SK-N-SH treated with all-trans-retinoic acid at 6 μM for 48 hours (cell line): Measurements from ENCODE around the gene NIP7.

Experiments
- ATAC-seq: fragments of 200-7000 bp; cut with Tn5 transposase; 3 replicates; pipeline ENCODE4 v1.9.1; 2020; ENCODE audit warnings: mild to moderate bottlenecking, moderate library complexity
- ARNTL ChIP-seq: fragments of 450-650 bp; formaldehyde crosslinking; IDR thresholded peaks from 2 replicates; pipeline ENCODE4 v1.5.0; 2020; ENCODE audit warnings: low read depth, mild to moderate bottlenecking, moderate library complexity, borderline replicate concordance
- BACH2 ChIP-seq: fragments of 250-450 bp; sonication (Bioruptor Pico); IDR thresholded peaks from 2 replicates; pipeline ENCODE4 v1.9.0; 2021; ENCODE audit warnings: mild to moderate bottlenecking, borderline replicate concordance
- CSDC2 ChIP-seq: fragments of 250-450 bp; sonication (Bioruptor Pico); IDR thresholded peaks from 2 replicates; pipeline ENCODE4 v1.5.0; 2020; ENCODE audit warnings: mild to moderate bottlenecking, moderate library complexity
- GLIS3 ChIP-seq: fragments of 250-450 bp; sonication (Bioruptor Pico); IDR thresholded peaks from 2 replicates; pipeline ENCODE4 v1.5.0; 2020; ENCODE audit warnings: mild to moderate bottlenecking, moderate library complexity
- ISL1 ChIP-seq: fragments of 250-450 bp; sonication (Bioruptor Pico); IDR thresholded peaks from 2 replicates; pipeline ENCODE4 v2.1.2; 2022; ENCODE audit warnings: mild to moderate bottlenecking, moderate library complexity
- OSR1 ChIP-seq: fragments of 250-450 bp; sonication (Bioruptor Pico); IDR thresholded peaks from 2 replicates; pipeline ENCODE4 v1.8.0; 2022; ENCODE audit warnings: moderate library complexity, mild to moderate bottlenecking, inconsistent platforms
- PPARA ChIP-seq: fragments of 250-450 bp; sonication (Bioruptor Pico); IDR thresholded peaks from 2 replicates; pipeline ENCODE4 v1.5.0; 2020; ENCODE audit warnings: mild to moderate bottlenecking, borderline replicate concordance
- RARB ChIP-seq: fragments of 250-450 bp; sonication (Bioruptor Pico); IDR thresholded peaks from 2 replicates; pipeline ENCODE4 v1.8.0; 2021; ENCODE audit warnings: mild to moderate bottlenecking, moderate library complexity
- SNAI2 ChIP-seq: fragments of 250-450 bp; sonication (Bioruptor Pico); IDR thresholded peaks from 2 replicates; pipeline ENCODE4 v1.5.0; 2020; ENCODE audit warnings: mild to moderate bottlenecking, moderate library complexity
- TCF4 ChIP-seq: fragments of 250-450 bp; sonication (Bioruptor Pico); IDR thresholded peaks from 2 replicates; pipeline ENCODE4 v1.8.0; 2021; ENCODE audit warnings: mild to moderate bottlenecking, moderate library complexity, borderline replicate concordance
- TOX ChIP-seq: fragments of 250-450 bp; sonication (Bioruptor Pico); IDR thresholded peaks from 2 replicates; pipeline ENCODE4 v1.8.0; 2021; ENCODE audit warnings: mild to moderate bottlenecking, moderate library complexity, borderline replicate concordance
- ZC3H10 ChIP-seq: fragments of 250-450 bp; sonication (Bioruptor Pico); IDR thresholded peaks from 2 replicates; pipeline ENCODE4 v1.5.1; 2021; ENCODE audit warnings: mild to moderate bottlenecking, moderate library complexity
- ZFP3 ChIP-seq: fragments of 250-450 bp; sonication (Bioruptor Pico); IDR thresholded peaks from 2 replicates; pipeline ENCODE4 v1.5.0; 2020; ENCODE audit warnings: mild to moderate bottlenecking, moderate library complexity
- ZNF565 ChIP-seq: fragments of 450-650 bp; formaldehyde crosslinking; conservative IDR thresholded peaks from 2 replicates; pipeline ENCODE4 v1.5.0; 2020; ENCODE audit warnings: low read depth, mild to moderate bottlenecking, moderate library complexity
- ZNF70 ChIP-seq: fragments of 450-650 bp; formaldehyde crosslinking; IDR thresholded peaks from 2 replicates; pipeline ENCODE4 v1.5.0; 2020; ENCODE audit warnings: mild to moderate bottlenecking, moderate library complexity
- ZNF8 ChIP-seq: fragments of 450-650 bp; formaldehyde crosslinking; IDR thresholded peaks from 2 replicates; pipeline ENCODE4 v1.5.0; 2020; ENCODE audit warnings: mild to moderate bottlenecking, moderate library complexity
- TF ChIP-seq, protein P1 (sequence below): fragments of 250-450 bp; sonication (Bioruptor Pico); IDR thresholded peaks from 2 replicates; pipeline ENCODE4 v1.5.1; 2020; ENCODE audit warnings: low read depth, mild to moderate bottlenecking, moderate library complexity
- TF ChIP-seq, protein P2 (sequence below): fragments of 250-450 bp; sonication (Bioruptor Pico); IDR thresholded peaks from 2 replicates; pipeline ENCODE4 v1.5.0; 2020; ENCODE audit warnings: mild to moderate bottlenecking, moderate library complexity
- TF ChIP-seq, protein P3 (sequence below): fragments of 250-450 bp; sonication (Bioruptor Pico); IDR thresholded peaks from 2 replicates; pipeline ENCODE4 v1.8.0; 2020; ENCODE audit warnings: mild to moderate bottlenecking, moderate library complexity, borderline replicate concordance
- TF ChIP-seq, protein P4 (sequence below): fragments of 250-450 bp; sonication (Bioruptor Pico); IDR thresholded peaks from 2 replicates; pipeline ENCODE4 v1.5.1; 2021; ENCODE audit warnings: mild to moderate bottlenecking, moderate library complexity

Gene NIP7

DNA sequence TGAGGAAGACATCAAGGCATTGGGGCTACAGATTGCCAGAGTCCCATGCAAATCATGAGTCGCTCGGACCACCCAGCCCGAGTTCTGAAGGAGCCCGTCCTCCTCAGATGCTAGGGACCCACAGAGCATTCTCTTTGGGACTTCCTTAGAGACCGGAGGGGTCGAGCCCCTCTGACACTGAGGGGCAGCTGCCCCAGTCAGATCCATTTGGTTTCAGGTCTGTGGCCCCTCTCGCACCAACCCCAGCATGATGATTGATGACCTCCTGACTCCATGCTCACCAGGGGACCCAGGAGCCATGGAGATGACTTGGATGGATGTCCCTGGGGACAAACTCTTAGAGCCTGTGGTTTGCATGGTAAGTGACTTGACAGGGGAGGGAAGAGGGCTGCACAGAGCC, 17.2 kb upstream of the NIP7 start:
- no peak for ATAC-seq
- TF ChIP-seq ISL1 (CRISPR knock-in tag) = no peak
- TF ChIP-seq, protein P1, sequence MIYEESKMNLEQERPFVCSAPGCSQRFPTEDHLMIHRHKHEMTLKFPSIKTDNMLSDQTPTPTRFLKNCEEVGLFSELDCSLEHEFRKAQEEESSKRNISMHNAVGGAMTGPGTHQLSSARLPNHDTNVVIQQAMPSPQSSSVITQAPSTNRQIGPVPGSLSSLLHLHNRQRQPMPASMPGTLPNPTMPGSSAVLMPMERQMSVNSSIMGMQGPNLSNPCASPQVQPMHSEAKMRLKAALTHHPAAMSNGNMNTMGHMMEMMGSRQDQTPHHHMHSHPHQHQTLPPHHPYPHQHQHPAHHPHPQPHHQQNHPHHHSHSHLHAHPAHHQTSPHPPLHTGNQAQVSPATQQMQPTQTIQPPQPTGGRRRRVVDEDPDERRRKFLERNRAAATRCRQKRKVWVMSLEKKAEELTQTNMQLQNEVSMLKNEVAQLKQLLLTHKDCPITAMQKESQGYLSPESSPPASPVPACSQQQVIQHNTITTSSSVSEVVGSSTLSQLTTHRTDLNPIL (CRISPR knock-in tag) = no peak
- TF ChIP-seq, protein P2, sequence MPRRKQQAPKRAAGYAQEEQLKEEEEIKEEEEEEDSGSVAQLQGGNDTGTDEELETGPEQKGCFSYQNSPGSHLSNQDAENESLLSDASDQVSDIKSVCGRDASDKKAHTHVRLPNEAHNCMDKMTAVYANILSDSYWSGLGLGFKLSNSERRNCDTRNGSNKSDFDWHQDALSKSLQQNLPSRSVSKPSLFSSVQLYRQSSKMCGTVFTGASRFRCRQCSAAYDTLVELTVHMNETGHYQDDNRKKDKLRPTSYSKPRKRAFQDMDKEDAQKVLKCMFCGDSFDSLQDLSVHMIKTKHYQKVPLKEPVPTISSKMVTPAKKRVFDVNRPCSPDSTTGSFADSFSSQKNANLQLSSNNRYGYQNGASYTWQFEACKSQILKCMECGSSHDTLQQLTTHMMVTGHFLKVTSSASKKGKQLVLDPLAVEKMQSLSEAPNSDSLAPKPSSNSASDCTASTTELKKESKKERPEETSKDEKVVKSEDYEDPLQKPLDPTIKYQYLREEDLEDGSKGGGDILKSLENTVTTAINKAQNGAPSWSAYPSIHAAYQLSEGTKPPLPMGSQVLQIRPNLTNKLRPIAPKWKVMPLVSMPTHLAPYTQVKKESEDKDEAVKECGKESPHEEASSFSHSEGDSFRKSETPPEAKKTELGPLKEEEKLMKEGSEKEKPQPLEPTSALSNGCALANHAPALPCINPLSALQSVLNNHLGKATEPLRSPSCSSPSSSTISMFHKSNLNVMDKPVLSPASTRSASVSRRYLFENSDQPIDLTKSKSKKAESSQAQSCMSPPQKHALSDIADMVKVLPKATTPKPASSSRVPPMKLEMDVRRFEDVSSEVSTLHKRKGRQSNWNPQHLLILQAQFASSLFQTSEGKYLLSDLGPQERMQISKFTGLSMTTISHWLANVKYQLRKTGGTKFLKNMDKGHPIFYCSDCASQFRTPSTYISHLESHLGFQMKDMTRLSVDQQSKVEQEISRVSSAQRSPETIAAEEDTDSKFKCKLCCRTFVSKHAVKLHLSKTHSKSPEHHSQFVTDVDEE (CRISPR knock-in tag) = no peak
- TF ChIP-seq GLIS3 = no peak
- no peak for TF ChIP-seq ZC3H10
- no peak for TF ChIP-seq ZNF8 (CRISPR knock-in tag)
- TF ChIP-seq, protein P3, sequence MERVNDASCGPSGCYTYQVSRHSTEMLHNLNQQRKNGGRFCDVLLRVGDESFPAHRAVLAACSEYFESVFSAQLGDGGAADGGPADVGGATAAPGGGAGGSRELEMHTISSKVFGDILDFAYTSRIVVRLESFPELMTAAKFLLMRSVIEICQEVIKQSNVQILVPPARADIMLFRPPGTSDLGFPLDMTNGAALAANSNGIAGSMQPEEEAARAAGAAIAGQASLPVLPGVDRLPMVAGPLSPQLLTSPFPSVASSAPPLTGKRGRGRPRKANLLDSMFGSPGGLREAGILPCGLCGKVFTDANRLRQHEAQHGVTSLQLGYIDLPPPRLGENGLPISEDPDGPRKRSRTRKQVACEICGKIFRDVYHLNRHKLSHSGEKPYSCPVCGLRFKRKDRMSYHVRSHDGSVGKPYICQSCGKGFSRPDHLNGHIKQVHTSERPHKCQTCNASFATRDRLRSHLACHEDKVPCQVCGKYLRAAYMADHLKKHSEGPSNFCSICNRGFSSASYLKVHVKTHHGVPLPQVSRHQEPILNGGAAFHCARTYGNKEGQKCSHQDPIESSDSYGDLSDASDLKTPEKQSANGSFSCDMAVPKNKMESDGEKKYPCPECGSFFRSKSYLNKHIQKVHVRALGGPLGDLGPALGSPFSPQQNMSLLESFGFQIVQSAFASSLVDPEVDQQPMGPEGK (CRISPR knock-in tag) = no peak
- no peak for TF ChIP-seq ZFP3 (CRISPR knock-in tag)

DNA sequence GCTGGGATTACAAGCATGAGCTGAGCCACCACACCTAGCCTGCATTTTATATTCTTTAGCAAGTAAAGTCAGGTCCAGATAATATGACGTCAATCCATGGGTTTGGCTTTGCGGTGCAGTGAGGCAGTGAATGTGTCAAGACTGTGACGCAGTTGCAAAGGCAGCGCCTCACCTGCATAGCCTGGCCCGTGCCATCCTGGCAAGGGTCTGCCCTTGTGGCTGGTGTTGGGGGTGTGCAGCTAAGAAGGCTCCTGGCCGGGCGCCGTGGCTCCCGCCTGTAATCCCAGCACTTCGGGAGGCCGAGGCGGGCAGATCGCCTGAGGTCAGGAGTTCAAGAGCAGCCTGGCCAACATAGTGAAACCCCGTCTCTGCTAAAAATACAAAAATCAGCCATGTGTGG, 16.2 kb upstream of the NIP7 start:
- TF ChIP-seq ZNF70 (CRISPR knock-in tag) (no peak), ZNF565 (CRISPR knock-in tag) (no peak), ARNTL (CRISPR knock-in tag) (no peak), PPARA (CRISPR knock-in tag) (no peak), TOX (CRISPR knock-in tag) (no peak)
- TF ChIP-seq, protein P4, sequence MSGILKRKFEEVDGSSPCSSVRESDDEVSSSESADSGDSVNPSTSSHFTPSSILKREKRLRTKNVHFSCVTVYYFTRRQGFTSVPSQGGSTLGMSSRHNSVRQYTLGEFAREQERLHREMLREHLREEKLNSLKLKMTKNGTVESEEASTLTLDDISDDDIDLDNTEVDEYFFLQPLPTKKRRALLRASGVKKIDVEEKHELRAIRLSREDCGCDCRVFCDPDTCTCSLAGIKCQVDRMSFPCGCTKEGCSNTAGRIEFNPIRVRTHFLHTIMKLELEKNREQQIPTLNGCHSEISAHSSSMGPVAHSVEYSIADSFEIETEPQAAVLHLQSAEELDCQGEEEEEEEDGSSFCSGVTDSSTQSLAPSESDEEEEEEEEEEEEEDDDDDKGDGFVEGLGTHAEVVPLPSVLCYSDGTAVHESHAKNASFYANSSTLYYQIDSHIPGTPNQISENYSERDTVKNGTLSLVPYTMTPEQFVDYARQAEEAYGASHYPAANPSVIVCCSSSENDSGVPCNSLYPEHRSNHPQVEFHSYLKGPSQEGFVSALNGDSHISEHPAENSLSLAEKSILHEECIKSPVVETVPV = no peak
- TF ChIP-seq, all 23 proteins: peak for 0
- no peak for ATAC-seq

DNA sequence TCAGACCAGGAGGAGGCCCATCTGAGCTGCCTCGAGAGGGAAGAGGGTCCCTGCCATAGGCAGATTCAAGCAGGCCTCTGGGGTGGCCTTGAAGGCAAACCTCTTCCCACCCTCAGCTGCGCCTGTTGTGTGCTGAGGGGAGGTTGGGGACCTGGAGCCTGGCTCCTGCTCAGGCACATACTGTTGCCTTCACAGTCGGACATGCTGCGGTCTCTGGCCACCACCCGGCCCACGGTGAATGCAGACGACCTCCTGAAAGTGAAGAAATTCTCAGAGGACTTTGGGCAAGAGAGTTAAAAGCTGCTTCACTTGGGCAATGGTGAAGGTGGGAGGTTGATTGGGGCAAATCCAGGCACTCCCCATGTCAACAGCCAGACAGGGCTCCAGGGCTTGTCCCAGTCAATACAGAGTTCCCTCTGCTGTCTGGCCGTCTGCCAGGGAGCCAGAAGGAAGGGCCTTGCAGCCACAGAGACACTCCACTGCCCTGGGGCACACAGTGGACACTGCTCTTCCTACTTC, 15.5 kb upstream of the NIP7 start:
- TF ChIP-seq SNAI2 (CRISPR knock-in tag) = no peak
- TF ChIP-seq PPARA (CRISPR knock-in tag) = no peak
- no peak for TF ChIP-seq ZNF565 (CRISPR knock-in tag)
- no peak for TF ChIP-seq ARNTL (CRISPR knock-in tag)
- no peak for TF ChIP-seq GLIS3
- TF ChIP-seq OSR1 (CRISPR knock-in tag) = no peak
- TF ChIP-seq, protein P1 (CRISPR knock-in tag) = no peak
- TF ChIP-seq ZC3H10 = no peak
- TF ChIP-seq TCF4 (CRISPR knock-in tag) = no peak
- no peak for TF ChIP-seq ISL1 (CRISPR knock-in tag)
- TF ChIP-seq RARB = no peak
- TF ChIP-seq, all 23 proteins: peak for 0

DNA sequence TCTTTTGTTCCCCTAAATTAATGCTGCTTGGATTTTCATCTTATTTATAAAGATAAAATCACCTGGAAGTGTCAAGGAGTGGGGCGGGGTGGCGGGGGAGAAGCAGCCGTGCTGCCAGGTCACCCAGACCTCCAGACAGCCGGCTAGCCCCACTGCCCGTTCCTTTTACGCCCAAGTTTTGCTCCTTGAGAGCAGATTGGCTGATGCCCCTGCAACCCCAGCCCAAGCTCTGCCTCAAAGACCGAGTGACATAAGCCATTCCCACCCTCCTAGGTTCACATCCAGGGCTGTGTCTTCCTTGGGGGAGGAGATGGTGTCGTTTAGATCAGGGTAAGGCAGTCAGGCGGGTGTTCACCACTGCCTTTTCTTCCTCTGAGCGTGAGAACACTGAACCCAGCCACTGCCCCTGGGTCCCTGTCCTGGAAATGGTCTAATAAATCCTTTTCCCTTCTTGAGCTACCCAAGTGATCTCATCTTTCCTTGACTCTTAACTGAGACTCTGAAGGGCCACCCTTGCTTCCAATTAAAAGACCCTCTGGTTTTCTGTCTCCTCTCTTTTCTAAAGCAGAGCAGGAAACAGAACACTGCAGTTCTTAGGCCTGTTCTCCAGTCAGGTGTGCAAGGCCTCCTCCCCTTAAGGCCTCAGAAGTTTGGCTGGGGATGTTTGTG, 14.9 kb upstream of the NIP7 start:
- ATAC-seq = no peak
- TF ChIP-seq ZNF565 (CRISPR knock-in tag) (no peak), GLIS3 (no peak), ARNTL (CRISPR knock-in tag) (no peak), ZNF8 (CRISPR knock-in tag) (no peak), ZC3H10 (no peak), BACH2 (no peak), OSR1 (CRISPR knock-in tag) (no peak), TOX (CRISPR knock-in tag) (no peak), CSDC2 (no peak), ZFP3 (CRISPR knock-in tag) (no peak), SNAI2 (CRISPR knock-in tag) (no peak)
- TF ChIP-seq, protein P2 (CRISPR knock-in tag) = no peak
- TF ChIP-seq, protein P4 = no peak

More for the DNA sequence above, 15.5 kb upstream of the NIP7 start:
- ATAC-seq = peak; percentile 13; the same call in 2 of the 3 replicates
